ENCODE results near the gene CALN1.

- no peak for TF ChIP-seq CTCF (IDR thresholded peaks at IDR 0.05)
- TF ChIP-seq POLR2A (IDR thresholded peaks at IDR 0.05): no peak
These were observed 192.6 kb downstream of the CALN1 start for GRCh38 chr7:72219500-72219899.

Data from prostate gland (tissue), 2 donors.